NT2/D1 (cell line): ENCODE results near the gene PTPN22.

Source experiments
- SUZ12 ChIP-seq: IDR thresholded peaks from 2 replicates; pipeline ENCODE4 v1.6.1; 2011; ENCODE audit not compliant: insufficient read length, insufficient read depth; ENCODE audit errors: extremely low read depth
- YY1 ChIP-seq: IDR thresholded peaks from 2 replicates; pipeline ENCODE4 v1.6.1; 2011; ENCODE audit not compliant: insufficient read length, insufficient read depth

DNA sequence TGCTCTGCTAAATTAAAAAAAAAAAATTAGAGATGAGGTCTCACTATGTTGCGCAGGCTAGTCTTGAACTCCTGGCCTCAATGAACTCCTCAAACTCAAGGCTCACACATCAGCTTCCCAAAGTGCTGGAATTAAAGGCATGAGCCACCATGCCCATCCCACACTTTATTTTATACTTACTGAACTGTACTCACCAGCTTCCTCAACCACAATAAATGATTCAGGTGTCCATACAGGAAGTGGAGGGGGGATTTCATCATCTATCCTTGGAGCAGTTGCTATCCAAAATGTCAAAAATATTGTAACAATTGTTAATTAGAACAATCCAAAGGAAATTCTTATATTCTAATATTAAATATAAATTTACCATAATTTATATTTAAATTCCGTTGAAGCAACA lies 36.8 kb downstream of the PTPN22 start:
- TF ChIP-seq SUZ12, result no peak
- no peak for TF ChIP-seq YY1
